GM12878 (cell line): ENCODE data around the gene PRKAR2B. TPM values are rescaled to one million over a fixed set of nuclear protein-coding genes. Genes with fewer than 3 reads are reported as not detected.

Source experiments
- BCL3 ChIP-seq: IDR thresholded peaks from 2 replicates; pipeline ENCODE4 v1.6.1; 2011; ENCODE audit warnings: borderline replicate concordance, low read depth, mild to moderate bottlenecking, moderate library complexity, low read length; ENCODE audit not compliant: insufficient read depth, poor library complexity, severe bottlenecking
- EED ChIP-seq: sonication (generic); IDR thresholded peaks from 2 replicates; pipeline ENCODE4 v1.6.1; 2016; ENCODE audit warnings: antibody characterized with exemption, low read depth
- ELK1 ChIP-seq: IDR thresholded peaks from 2 replicates; pipeline ENCODE4 v1.6.1; 2012; ENCODE audit warnings: low read depth, low read length, improper control_type of control experiment
- MAX ChIP-seq: IDR thresholded peaks from 2 replicates; pipeline ENCODE4 v1.6.1; 2012; ENCODE audit warnings: low read depth, low read length, improper control_type of control experiment
- NFYA ChIP-seq: IDR thresholded peaks from 2 replicates; pipeline ENCODE4 v1.6.1; 2011; ENCODE audit warnings: low read depth, mild to moderate bottlenecking, low read length, improper control_type of control experiment, borderline replicate concordance
- POLR2AphosphoS5 ChIP-seq: IDR thresholded peaks from 2 replicates; pipeline ENCODE4 v1.6.1; 2011; ENCODE audit warnings: mild to moderate bottlenecking, low read length, inconsistent platforms
- ZBTB33 ChIP-seq: fragments of 450-650 bp; IDR thresholded peaks from 2 replicates; pipeline ENCODE4 v1.6.1; 2017; ENCODE audit warnings: mild to moderate bottlenecking
- polyA plus RNA-seq, 11 experiments: library from polyadenylated mRNA; depleted of rRNA in 4 of 11; unstranded in 6 of 11; stranded (reverse) in 5 of 11; fragments of >200 nt; fragmentation: Nextera tagmentation in 4 of 11; fragmentation: Illumina TruSeq in 1 of 11; extraction: Ambion mirVana in 4 of 11; extraction: Trizol in 1 of 11; gene quantifications; 1 replicate in 1 of 11; 2 replicates in 10 of 11; pipeline versions ENCODE4 v1.2.1 to v1.2.3, GENCODE V29; 2011 to 2016; ENCODE audit warnings: inconsistent platforms in 2 of 11, missing spikeins in 2 of 11, low read depth in 1 of 11
- total RNA-seq, 4 experiments: library from RNA; depleted of rRNA in 3 of 4; stranded (reverse); fragments of >200 nt in 3 of 4; fragmentation: Illumina TruSeq in 1 of 4; extraction: Trizol in 1 of 4; gene quantifications; 2 replicates each; pipeline versions ENCODE4 v1.2.1 to v1.2.3, GENCODE V29; 2013 to 2021
- TF ChIP-seq, protein P1 (sequence below): fragments of 450-650 bp; IDR thresholded peaks from 2 replicates; pipeline ENCODE4 v1.6.1; 2016; ENCODE audit warnings: mild to moderate bottlenecking, moderate library complexity, borderline replicate concordance

PRKAR2B gene
- total and polyA plus RNA-seq, 10 of the 15 experiments (the other 5 are each of a cell fraction or from before 2014, with no cell fraction given), result 0.01 to 0.18 (median 0.04) TPM; not detected in 4

DNA sequence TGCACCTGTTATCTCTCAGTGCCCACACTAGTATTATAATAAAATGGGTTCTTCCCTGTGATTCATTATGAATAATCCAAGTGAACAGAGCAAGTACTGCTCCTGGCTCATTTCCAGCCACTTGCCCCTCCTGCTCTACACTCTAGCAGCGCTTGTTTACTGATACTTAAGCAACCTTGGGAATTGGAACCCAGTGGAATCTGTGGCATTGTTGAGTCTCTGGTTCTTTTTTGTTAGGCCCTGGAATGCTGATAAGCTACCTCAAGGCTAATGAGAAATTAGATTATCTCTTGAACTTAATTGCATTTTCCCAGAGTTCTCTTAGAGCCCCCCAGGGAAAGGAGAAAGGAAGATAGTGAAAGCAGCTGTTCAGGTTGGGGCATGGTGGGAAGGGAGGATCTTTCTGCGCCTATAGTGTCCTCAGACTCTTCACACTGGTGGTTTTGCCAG is 34.0 kb downstream of the PRKAR2B start (continued):
- TF ChIP-seq, protein P1, sequence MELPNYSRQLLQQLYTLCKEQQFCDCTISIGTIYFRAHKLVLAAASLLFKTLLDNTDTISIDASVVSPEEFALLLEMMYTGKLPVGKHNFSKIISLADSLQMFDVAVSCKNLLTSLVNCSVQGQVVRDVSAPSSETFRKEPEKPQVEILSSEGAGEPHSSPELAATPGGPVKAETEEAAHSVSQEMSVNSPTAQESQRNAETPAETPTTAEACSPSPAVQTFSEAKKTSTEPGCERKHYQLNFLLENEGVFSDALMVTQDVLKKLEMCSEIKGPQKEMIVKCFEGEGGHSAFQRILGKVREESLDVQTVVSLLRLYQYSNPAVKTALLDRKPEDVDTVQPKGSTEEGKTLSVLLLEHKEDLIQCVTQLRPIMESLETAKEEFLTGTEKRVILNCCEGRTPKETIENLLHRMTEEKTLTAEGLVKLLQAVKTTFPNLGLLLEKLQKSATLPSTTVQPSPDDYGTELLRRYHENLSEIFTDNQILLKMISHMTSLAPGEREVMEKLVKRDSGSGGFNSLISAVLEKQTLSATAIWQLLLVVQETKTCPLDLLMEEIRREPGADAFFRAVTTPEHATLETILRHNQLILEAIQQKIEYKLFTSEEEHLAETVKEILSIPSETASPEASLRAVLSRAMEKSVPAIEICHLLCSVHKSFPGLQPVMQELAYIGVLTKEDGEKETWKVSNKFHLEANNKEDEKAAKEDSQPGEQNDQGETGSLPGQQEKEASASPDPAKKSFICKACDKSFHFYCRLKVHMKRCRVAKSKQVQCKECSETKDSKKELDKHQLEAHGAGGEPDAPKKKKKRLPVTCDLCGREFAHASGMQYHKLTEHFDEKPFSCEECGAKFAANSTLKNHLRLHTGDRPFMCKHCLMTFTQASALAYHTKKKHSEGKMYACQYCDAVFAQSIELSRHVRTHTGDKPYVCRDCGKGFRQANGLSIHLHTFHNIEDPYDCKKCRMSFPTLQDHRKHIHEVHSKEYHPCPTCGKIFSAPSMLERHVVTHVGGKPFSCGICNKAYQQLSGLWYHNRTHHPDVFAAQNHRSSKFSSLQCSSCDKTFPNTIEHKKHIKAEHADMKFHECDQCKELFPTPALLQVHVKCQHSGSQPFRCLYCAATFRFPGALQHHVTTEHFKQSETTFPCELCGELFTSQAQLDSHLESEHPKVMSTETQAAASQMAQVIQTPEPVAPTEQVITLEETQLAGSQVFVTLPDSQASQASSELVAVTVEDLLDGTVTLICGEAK, result no peak
- TF ChIP-seq EED (no peak), ZBTB33 (no peak), ELK1 (no peak), BCL3 (no peak), NFYA (no peak), POLR2AphosphoS5 (no peak), MAX (no peak)
